H9 (cell line): ENCODE data around the gene TOM1L2. TPM values are rescaled to one million over a fixed set of nuclear protein-coding genes. Genes with fewer than 3 reads are reported as not detected.

ENCODE experiments used
- DNase-seq: peaks from one replicate; pipeline ENCODE4 v3.0.0-alpha.2; 2017
- H2AFZ ChIP-seq: one replicate; pipeline ENCODE4 v1.6.1; 2013; ENCODE audit warnings: mild to moderate bottlenecking, low read length, control low read depth, moderate library complexity
- H2AK5ac ChIP-seq: 2 replicates; pipeline ENCODE4 v1.6.1; 2013; ENCODE audit warnings: low read length, control low read depth, mixed read lengths; ENCODE audit not compliant: insufficient read length
- H2BK120ac ChIP-seq: one replicate; pipeline ENCODE4 v1.6.1; 2013; ENCODE audit warnings: low read depth, mild to moderate bottlenecking, low read length, control low read depth, inconsistent platforms; ENCODE audit not compliant: poor library complexity, severe bottlenecking
- H2BK12ac ChIP-seq: 2 replicates; pipeline ENCODE4 v1.6.1; 2013; ENCODE audit warnings: low read length, control low read depth, mixed read lengths, low read depth; ENCODE audit not compliant: insufficient read length
- H2BK15ac ChIP-seq: 2 replicates; pipeline ENCODE4 v1.6.1; 2013; ENCODE audit warnings: low read depth, low read length, control low read depth
- H2BK20ac ChIP-seq: one replicate; pipeline ENCODE4 v1.6.1; 2013; ENCODE audit warnings: low read depth, mild to moderate bottlenecking, low read length, control low read depth, inconsistent platforms; ENCODE audit not compliant: poor library complexity, severe bottlenecking
- H2BK5ac ChIP-seq: 2 replicates; pipeline ENCODE4 v1.6.1; 2013; ENCODE audit warnings: low read length, control low read depth, mixed read lengths; ENCODE audit not compliant: insufficient read length
- H3K14ac ChIP-seq: 2 replicates; pipeline ENCODE4 v1.6.1; 2013; ENCODE audit warnings: low read length, control low read depth; ENCODE audit not compliant: insufficient read depth
- H3K18ac ChIP-seq: 2 replicates; pipeline ENCODE4 v1.6.1; 2013; ENCODE audit warnings: low read depth, mild to moderate bottlenecking, mixed read lengths, low read length, control low read depth; ENCODE audit not compliant: insufficient read length
- H3K23ac ChIP-seq: 2 replicates; pipeline ENCODE4 v1.6.1; 2013; ENCODE audit warnings: low read length, control low read depth, mixed read lengths, low read depth; ENCODE audit not compliant: insufficient read length
- H3K23me2 ChIP-seq: 2 replicates; pipeline ENCODE4 v1.6.1; 2013; ENCODE audit warnings: low read depth, mild to moderate bottlenecking, mixed read lengths, low read length, control low read depth; ENCODE audit not compliant: insufficient read length, poor library complexity, severe bottlenecking
- H3K27ac ChIP-seq: 2 replicates; pipeline ENCODE4 v1.5.1; 2013; ENCODE audit warnings: low read length, control low read depth, mixed read lengths, low read depth; ENCODE audit not compliant: insufficient read length
- H3K27me3 ChIP-seq: 2 replicates; pipeline ENCODE4 v1.6.1; 2013; ENCODE audit warnings: low read length, control low read depth, inconsistent platforms; ENCODE audit not compliant: insufficient read depth
- H3K4ac ChIP-seq: 2 replicates; pipeline ENCODE4 v1.6.1; 2013; ENCODE audit warnings: low read depth, mild to moderate bottlenecking, control low read depth, inconsistent platforms, low read length, moderate library complexity
- H3K4me1 ChIP-seq: 2 replicates; pipeline ENCODE4 v1.6.1; 2013; ENCODE audit warnings: low read length, control low read depth, inconsistent platforms; ENCODE audit not compliant: insufficient read depth
- H3K4me2 ChIP-seq: 2 replicates; pipeline ENCODE4 v1.6.1; 2013; ENCODE audit warnings: low read length, control low read depth, mixed read lengths; ENCODE audit not compliant: insufficient read length, insufficient read depth
- H3K56ac ChIP-seq: 2 replicates; pipeline ENCODE4 v1.6.1; 2013; ENCODE audit warnings: low read depth, mild to moderate bottlenecking, mixed read lengths, low read length, control low read depth; ENCODE audit not compliant: insufficient read length
- H3K79me1 ChIP-seq: 2 replicates; pipeline ENCODE4 v1.6.1; 2013; ENCODE audit warnings: low read depth, mild to moderate bottlenecking, moderate library complexity, low read length, control low read depth, inconsistent platforms; ENCODE audit not compliant: insufficient read depth, poor library complexity, severe bottlenecking
- H3K79me2 ChIP-seq: 2 replicates; pipeline ENCODE4 v1.6.1; 2013; ENCODE audit warnings: low read length, control low read depth, inconsistent platforms; ENCODE audit not compliant: insufficient read depth
- H3K9ac ChIP-seq: 2 replicates; pipeline ENCODE4 v1.6.1; 2013; ENCODE audit warnings: low read length, control low read depth, mixed read lengths; ENCODE audit not compliant: insufficient read length; ENCODE audit errors: extremely low read depth
- H3K9me3 ChIP-seq: one replicate; pipeline ENCODE4 v1.6.1; 2013; ENCODE audit warnings: low read depth, low read length, inconsistent platforms; ENCODE audit not compliant: control insufficient read depth
- H3T11ph ChIP-seq: one replicate; pipeline ENCODE4 v1.6.1; 2013; ENCODE audit warnings: mild to moderate bottlenecking, low read length, control low read depth, inconsistent platforms
- H4K20me1 ChIP-seq: one replicate; pipeline ENCODE4 v1.6.1; 2013; ENCODE audit not compliant: control insufficient read depth, insufficient read length, insufficient read depth
- H4K5ac ChIP-seq: 2 replicates; pipeline ENCODE4 v1.6.1; 2013; ENCODE audit warnings: low read depth, mild to moderate bottlenecking, mixed read lengths, low read length, control low read depth; ENCODE audit not compliant: insufficient read length
- H4K8ac ChIP-seq: replicated peaks from 2 replicates; pipeline ENCODE4 v1.6.1; 2013; ENCODE audit warnings: low read length, control low read depth, mixed read lengths, low read depth; ENCODE audit not compliant: insufficient read length
- H4K91ac ChIP-seq: 2 replicates; pipeline ENCODE4 v1.6.1; 2013; ENCODE audit warnings: low read depth, mild to moderate bottlenecking, moderate library complexity, mixed read lengths, low read length, control low read depth; ENCODE audit not compliant: insufficient read length
- H3K27ac Mint-ChIP-seq, 3 experiments: 2 replicates in 2 of 3; 3 replicates in 1 of 3; pipeline ENCODE4 v1.8.0; 2020 to 2021; ENCODE audit warnings: mixed read lengths in 3 of 3, mild to moderate bottlenecking in 1 of 3, moderate library complexity in 1 of 3
- H3K27me3 Mint-ChIP-seq: 2 replicates; pipeline ENCODE4 v1.8.0; 2021; ENCODE audit warnings: low read depth, mild to moderate bottlenecking, moderate library complexity, mixed read lengths
- H3K36me3 Mint-ChIP-seq, 3 experiments: 2 replicates in 2 of 3; 3 replicates in 1 of 3; pipeline ENCODE4 v1.8.0; 2020 to 2021; ENCODE audit warnings: low read depth in 3 of 3, mixed read lengths in 3 of 3; ENCODE audit not compliant: insufficient read depth in 1 of 3
- H3K4me1 Mint-ChIP-seq, 2 experiments: 2 replicates each; pipeline ENCODE4 v1.8.0; 2020; ENCODE audit warnings: mixed read lengths in 2 of 2
- H3K4me3 Mint-ChIP-seq, 2 experiments: 2 replicates in 1 of 2; 3 replicates in 1 of 2; pipeline ENCODE4 v1.8.0; 2020 to 2021; ENCODE audit warnings: mild to moderate bottlenecking in 2 of 2, mixed read lengths in 2 of 2, moderate library complexity in 1 of 2
- H3K9me3 Mint-ChIP-seq, 2 experiments: 2 replicates in 1 of 2; 3 replicates in 1 of 2; pipeline ENCODE4 v1.8.0; 2020; ENCODE audit warnings: mild to moderate bottlenecking in 2 of 2, mixed read lengths in 2 of 2, moderate library complexity in 1 of 2
- WGBS: extraction: QIAGEN DNeasy Blood & Tissue Kit; methylation state at CpG from one replicate; pipeline ENCODE4 v1.1.7; 2013; ENCODE audit warnings: missing lambda C conversion rate, low lambda C conversion rate, mixed read lengths; ENCODE audit not compliant: insufficient read length; ENCODE audit errors: extremely low coverage; 5-methylcytosine and 5-hydroxymethylcytosine counted together
- total RNA-seq: library from RNA; stranded (reverse); gene quantifications from 2 replicates; pipeline ENCODE4 v1.2.1, GENCODE V29; 2021
- TF ChIP-seq, protein P1 (sequence below): fragments of 200-600 bp; sonication (generic); conservative IDR thresholded peaks from 3 replicates; pipeline ENCODE4 v1.8.0; 2021; ENCODE audit warnings: antibody characterized with exemption, mild to moderate bottlenecking

Gene TOM1L2
- total RNA-seq, 1 experiment from 2014 or later: 4.6 TPM

- Histone ChIP-seq H3K4me1 (no peaks in the 10 kb centered on the region), H3T11ph (no peak overlapping the region), H2BK120ac (no peak overlapping the region), H3K27ac (no peak overlapping the region), H3K14ac (no peak overlapping the region), H4K8ac (no peak overlapping the region), H3K4me2 (no peak overlapping the region), H4K20me1 (no peaks in the 10 kb centered on the region), H3K56ac (no peak overlapping the region), H2BK12ac (no peak overlapping the region), H4K91ac (no peak overlapping the region), H3K9ac (no peak overlapping the region), H3K18ac (no peak overlapping the region), H2BK15ac (no peak overlapping the region), H2BK20ac (no peak overlapping the region), H3K23ac (no peak overlapping the region), H3K79me1 (no peaks in the 10 kb centered on the region), H3K79me2 (no peaks in the 10 kb centered on the region), H2BK5ac (no peak overlapping the region), H2AK5ac (no peak overlapping the region), H2AFZ (no peak overlapping the region), H3K23me2 (no peaks in the 10 kb centered on the region), H3K27me3 (no peaks in the 10 kb centered on the region), H4K5ac (no peak overlapping the region), H3K9me3 (no peaks in the 10 kb centered on the region), H3K4ac (no peak overlapping the region)
- no peak for DNase-seq
- TF ChIP-seq, protein P1, sequence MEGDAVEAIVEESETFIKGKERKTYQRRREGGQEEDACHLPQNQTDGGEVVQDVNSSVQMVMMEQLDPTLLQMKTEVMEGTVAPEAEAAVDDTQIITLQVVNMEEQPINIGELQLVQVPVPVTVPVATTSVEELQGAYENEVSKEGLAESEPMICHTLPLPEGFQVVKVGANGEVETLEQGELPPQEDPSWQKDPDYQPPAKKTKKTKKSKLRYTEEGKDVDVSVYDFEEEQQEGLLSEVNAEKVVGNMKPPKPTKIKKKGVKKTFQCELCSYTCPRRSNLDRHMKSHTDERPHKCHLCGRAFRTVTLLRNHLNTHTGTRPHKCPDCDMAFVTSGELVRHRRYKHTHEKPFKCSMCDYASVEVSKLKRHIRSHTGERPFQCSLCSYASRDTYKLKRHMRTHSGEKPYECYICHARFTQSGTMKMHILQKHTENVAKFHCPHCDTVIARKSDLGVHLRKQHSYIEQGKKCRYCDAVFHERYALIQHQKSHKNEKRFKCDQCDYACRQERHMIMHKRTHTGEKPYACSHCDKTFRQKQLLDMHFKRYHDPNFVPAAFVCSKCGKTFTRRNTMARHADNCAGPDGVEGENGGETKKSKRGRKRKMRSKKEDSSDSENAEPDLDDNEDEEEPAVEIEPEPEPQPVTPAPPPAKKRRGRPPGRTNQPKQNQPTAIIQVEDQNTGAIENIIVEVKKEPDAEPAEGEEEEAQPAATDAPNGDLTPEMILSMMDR: no peak
- Mint-ChIP-seq H3K4me3 (no peak overlapping the region), H3K27ac (no peak overlapping the region; a peak in 1 of 7 replicates), H3K36me3 (no peaks in the 10 kb centered on the region), H3K9me3 (no peaks in the 10 kb centered on the region), H3K27me3 (no peaks in the 10 kb centered on the region; the same call in none of the 2 replicates), H3K4me1 (peaks cover 13 to 16% of the 10 kb centered on the region in 2 experiments)
- no CpG with 5 or more reads among the region's 4 CpGs for WGBS
Observed at GRCh38 chr17:17857496-17857895, 114.7 kb downstream of the TOM1L2 start.
